MCF 10A (cell line): Measurements from ENCODE around the gene IGFL4. TPM values are rescaled to one million over a fixed set of nuclear protein-coding genes. Genes with fewer than 3 reads are reported as not detected.

Experiments
- BruUV-seq: library from RNA; stranded (reverse); fragments of 400-500 nt; replicated peaks from 2 replicates; lab custom pipeline; 2021; lab: Mats Ljungman, UMichigan
- CTCF ChIA-PET: fragments of 300-600 bp; sonication (Branson Sonifier 250); formaldehyde crosslinking; extraction: SDS; loops from one replicate; lab custom pipeline; 2021; ENCODE audit warnings: antibody characterized with exemption, inconsistent platforms; lab: Yijun Ruan, JAX
- POLR2A ChIA-PET: fragments of 300-600, 350-650 bp; sonication (Branson Sonifier 250); formaldehyde crosslinking; extraction: SDS; loops from one replicate; lab custom pipeline; 2020; ENCODE audit warnings: antibody characterized with exemption, inconsistent platforms; lab: Yijun Ruan, JAX
- DNase-seq: peaks from one replicate; pipeline ENCODE4 v3.0.0-alpha.2; 2018; ENCODE audit not compliant: unreplicated experiment
- H3K27ac Mint-ChIP-seq: one replicate; pipeline ENCODE4 v1.8.0; 2022; ENCODE audit warnings: mild to moderate bottlenecking, low read depth, mixed read lengths; ENCODE audit not compliant: unreplicated experiment
- H3K27me3 Mint-ChIP-seq: one replicate; pipeline ENCODE4 v1.8.0; 2022; ENCODE audit warnings: mixed read lengths; ENCODE audit not compliant: insufficient read depth, unreplicated experiment
- H3K36me3 Mint-ChIP-seq: one replicate; pipeline ENCODE4 v1.8.0; 2022; ENCODE audit warnings: mild to moderate bottlenecking, moderate library complexity, mixed read lengths; ENCODE audit not compliant: insufficient read depth, unreplicated experiment
- H3K4me1 Mint-ChIP-seq: one replicate; pipeline ENCODE4 v1.8.0; 2022; ENCODE audit warnings: mixed read lengths; ENCODE audit not compliant: insufficient read depth, unreplicated experiment
- H3K4me3 Mint-ChIP-seq: one replicate; pipeline ENCODE4 v1.8.0; 2022; ENCODE audit warnings: mild to moderate bottlenecking, moderate library complexity, mixed read lengths; ENCODE audit not compliant: unreplicated experiment
- H3K9me3 Mint-ChIP-seq: one replicate; pipeline ENCODE4 v1.8.0; 2022; ENCODE audit warnings: mixed read lengths; ENCODE audit not compliant: unreplicated experiment
- intact Hi-C: fragments of 100-400 bp; cut with micrococcal nuclease; formaldehyde crosslinking; loops from 2 replicates; pipeline ENCODE4 v1.14.1; 2022
- total RNA-seq: library from RNA; stranded (reverse); gene quantifications from 2 replicates; pipeline ENCODE4 v1.2.3, GENCODE V29; 2022
- TF ChIP-seq, protein P1 (sequence below): fragments of 200-600 bp; IDR thresholded peaks from one replicate; pipeline ENCODE4 v1.8.0; 2022; ENCODE audit warnings: antibody characterized with exemption, mild to moderate bottlenecking; ENCODE audit not compliant: unreplicated experiment

The IGFL4 gene
- total RNA-seq, 1 experiment from 2014 or later: not detected

DNA sequence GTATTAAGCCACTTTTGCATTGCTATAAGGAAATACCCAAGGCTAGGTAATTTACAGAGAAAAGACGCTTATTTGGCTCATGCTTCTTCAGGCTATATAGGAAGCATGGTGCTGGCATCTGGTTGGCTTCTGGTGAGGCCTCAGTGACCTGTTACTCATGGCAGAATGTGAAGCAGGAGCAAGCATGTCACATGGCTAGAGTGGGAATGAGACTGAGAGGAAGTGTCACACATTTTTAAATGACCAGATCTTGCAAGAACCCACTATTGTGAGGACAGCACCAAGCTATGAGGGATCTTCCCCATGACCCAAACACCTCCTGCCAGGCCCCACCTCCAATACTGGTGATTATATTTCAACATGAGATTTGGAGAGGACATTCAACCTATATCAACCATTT, 25.7 kb upstream of the IGFL4 start:
- BruUV-seq: no TSS peak
- intact Hi-C loops: loop anchor here (5.0 kb wide), 2 partner anchors 249 to 306 kb away; partner anchors contain the start of gene RSPH6A
- H3K4me3 Mint-ChIP-seq: no peak overlapping the region
- ChIA-PET POLR2A (interaction anchor here (0.7 to 2.6 kb wide), 8 partner anchors 9 to 33 kb away, joined by 3 to 10 read pairs (median 6); partner anchors contain the start of gene IGFL4), CTCF (interaction anchor here (0.7 to 3.1 kb wide), 7 partner anchors 11 to 199 kb away, joined by 3 to 18 read pairs (median 5); no protein-coding TSS in a partner anchor)
- peaks cover 51% of the 10 kb centered on the region for H3K4me1 Mint-ChIP-seq
- no peaks in the 10 kb centered on the region for H3K9me3 Mint-ChIP-seq
- TF ChIP-seq, protein P1, sequence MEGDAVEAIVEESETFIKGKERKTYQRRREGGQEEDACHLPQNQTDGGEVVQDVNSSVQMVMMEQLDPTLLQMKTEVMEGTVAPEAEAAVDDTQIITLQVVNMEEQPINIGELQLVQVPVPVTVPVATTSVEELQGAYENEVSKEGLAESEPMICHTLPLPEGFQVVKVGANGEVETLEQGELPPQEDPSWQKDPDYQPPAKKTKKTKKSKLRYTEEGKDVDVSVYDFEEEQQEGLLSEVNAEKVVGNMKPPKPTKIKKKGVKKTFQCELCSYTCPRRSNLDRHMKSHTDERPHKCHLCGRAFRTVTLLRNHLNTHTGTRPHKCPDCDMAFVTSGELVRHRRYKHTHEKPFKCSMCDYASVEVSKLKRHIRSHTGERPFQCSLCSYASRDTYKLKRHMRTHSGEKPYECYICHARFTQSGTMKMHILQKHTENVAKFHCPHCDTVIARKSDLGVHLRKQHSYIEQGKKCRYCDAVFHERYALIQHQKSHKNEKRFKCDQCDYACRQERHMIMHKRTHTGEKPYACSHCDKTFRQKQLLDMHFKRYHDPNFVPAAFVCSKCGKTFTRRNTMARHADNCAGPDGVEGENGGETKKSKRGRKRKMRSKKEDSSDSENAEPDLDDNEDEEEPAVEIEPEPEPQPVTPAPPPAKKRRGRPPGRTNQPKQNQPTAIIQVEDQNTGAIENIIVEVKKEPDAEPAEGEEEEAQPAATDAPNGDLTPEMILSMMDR: no peak
- no peak overlapping the region for H3K27ac Mint-ChIP-seq
- H3K36me3 Mint-ChIP-seq: peaks cover 4% of the 10 kb centered on the region
- no peaks in the 10 kb centered on the region for H3K27me3 Mint-ChIP-seq
- no peak for DNase-seq

- H3K27ac Mint-ChIP-seq: peak overlapping the region; percentile 50
- peak; percentile 91 for DNase-seq
- intact Hi-C loops: loop anchor here (5.0 kb wide), 2 partner anchors 248 to 307 kb away; partner anchors contain the start of gene RSPH6A
- POLR2A ChIA-PET: interaction anchor here (0.7 to 2.6 kb wide), 8 partner anchors 9 to 45 kb away, joined by 3 to 8 read pairs (median 4); partner anchors contain the start of gene IGFL4
- H3K27me3 Mint-ChIP-seq: no peaks in the 10 kb centered on the region
- H3K36me3 Mint-ChIP-seq: peaks cover 4% of the 10 kb centered on the region
- TF ChIP-seq, protein P1: no peak
- H3K9me3 Mint-ChIP-seq: no peaks in the 10 kb centered on the region
- no peak overlapping the region for H3K4me3 Mint-ChIP-seq
- peaks cover 42% of the 10 kb centered on the region for H3K4me1 Mint-ChIP-seq
- no TSS peak for BruUV-seq
- CTCF ChIA-PET: interaction anchor here (0.8 to 3.1 kb wide), 9 partner anchors 8 to 200 kb away, joined by 3 to 18 read pairs (median 5); no protein-coding TSS in a partner anchor
Observed at GRCh38 chr19:46065486-46066071, 24.8 kb upstream of the IGFL4 start.

DNA sequence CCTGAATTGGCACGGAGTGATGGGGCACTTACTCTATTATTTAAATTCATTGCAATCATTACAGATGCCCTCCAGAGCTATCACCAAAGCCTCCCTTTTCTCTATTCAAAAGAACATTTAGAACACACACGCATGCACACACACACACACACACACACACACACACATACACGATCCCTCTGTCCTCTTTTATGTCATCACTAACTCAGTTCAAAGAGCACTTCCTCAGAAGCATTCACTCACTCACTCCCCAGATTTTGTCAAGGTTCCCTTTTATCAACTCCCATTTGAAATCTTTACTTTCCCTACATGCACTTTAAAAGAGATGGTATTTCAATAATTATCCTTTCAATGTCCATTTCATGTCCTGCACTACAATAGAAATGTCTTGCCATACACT, 22.4 kb upstream of the IGFL4 start:
- intact Hi-C loops: no loop called here
- CTCF ChIA-PET: interaction anchor here (1.0 kb wide), 1 partner anchor 14 kb away, joined by 11 read pairs; no protein-coding TSS in a partner anchor

GRCh38 chr19:46060012-46060411, 19.2 kb upstream of the IGFL4 start:
- TF ChIP-seq, protein P1: no peak
- intact Hi-C loops: no loop called here
- POLR2A ChIA-PET: interaction anchor here (1.2 to 1.4 kb wide), 3 partner anchors 8 to 14 kb away, joined by 4 to 6 read pairs (median 5); no protein-coding TSS in a partner anchor
- no peak overlapping the region for H3K27ac Mint-ChIP-seq
- no TSS peak for BruUV-seq
- DNase-seq: no peak
- no peaks in the 10 kb centered on the region for H3K27me3 Mint-ChIP-seq
- H3K9me3 Mint-ChIP-seq: no peaks in the 10 kb centered on the region
- H3K4me1 Mint-ChIP-seq: peaks cover 11% of the 10 kb centered on the region
- H3K4me3 Mint-ChIP-seq: no peak overlapping the region
- CTCF ChIA-PET: interaction anchor here (0.5 to 1.5 kb wide), 6 partner anchors 15 to 336 kb away, joined by 3 to 6 read pairs (median 4); no protein-coding TSS in a partner anchor
- H3K36me3 Mint-ChIP-seq: no peaks in the 10 kb centered on the region

More for the DNA sequence above, 22.4 kb upstream of the IGFL4 start:
- TF ChIP-seq, protein P1: no peak
- H3K4me3 Mint-ChIP-seq: no peak overlapping the region
- no TSS peak for BruUV-seq
- POLR2A ChIA-PET: no interaction called here
- H3K36me3 Mint-ChIP-seq: peaks cover 4% of the 10 kb centered on the region
- H3K27me3 Mint-ChIP-seq: no peaks in the 10 kb centered on the region
- peaks cover 24% of the 10 kb centered on the region for H3K4me1 Mint-ChIP-seq
- no peaks in the 10 kb centered on the region for H3K9me3 Mint-ChIP-seq
- H3K27ac Mint-ChIP-seq: no peak overlapping the region
- DNase-seq: no peak
